HG03342 (cell line): Measurements from ENCODE around the gene RNF4.
"Not testable (repeated sequence)": the region's sequence is repeated elsewhere in the genome, so short reads cannot be mapped to it uniquely, and the experiment has no call there.

Experiments
- ATAC-seq: cut with Tn5 transposase; IDR thresholded peaks from one replicate; pipeline ENCODE4 v1.9.1; 2021; ENCODE audit warnings: mild to moderate bottlenecking, moderate library complexity; ENCODE audit not compliant: unreplicated experiment

Gene RNF4

GRCh38 chr4:2468456-2469191 lies at the start of gene RNF4:
Gene RNF4, plus strand, starts transcription at chr4:2469106. Its CDS starts 21,388 bp downstream, at chr4:2490494.
- ATAC-seq, result peak; percentile 79

GRCh38 chr4:2419814-2420213 lies 49.1 kb upstream of the RNF4 start:
- ATAC-seq, result no peak

- ATAC-seq, result no peak
Measured at GRCh38 chr4:2421928-2422327, 47.0 kb upstream of the RNF4 start.

GRCh38 chr4:2423066-2423465 lies 45.8 kb upstream of the RNF4 start:
- ATAC-seq, result no peak

- ATAC-seq, result no peak
Measured at GRCh38 chr4:2423695-2424094, 45.2 kb upstream of the RNF4 start.

GRCh38 chr4:2424581-2424980 lies 44.3 kb upstream of the RNF4 start:
- ATAC-seq, result no peak

- no peak for ATAC-seq
Measured at GRCh38 chr4:2425386-2426068, 43.4 kb upstream of the RNF4 start.

GRCh38 chr4:2426069-2426397 lies 42.9 kb upstream of the RNF4 start:
- no peak for ATAC-seq

GRCh38 chr4:2426711-2427275 lies 42.1 kb upstream of the RNF4 start:
- no peak for ATAC-seq

- ATAC-seq, result no peak
Measured at GRCh38 chr4:2427383-2428334, 41.2 kb upstream of the RNF4 start.

- ATAC-seq, result no peak
Measured at GRCh38 chr4:2428496-2429213, 40.3 kb upstream of the RNF4 start.

GRCh38 chr4:2429945-2430757 lies 38.8 kb upstream of the RNF4 start:
- ATAC-seq, result not testable (repeated sequence)

GRCh38 chr4:2432004-2432403 lies 36.9 kb upstream of the RNF4 start:
- ATAC-seq, result no peak

GRCh38 chr4:2432991-2433530 lies 35.8 kb upstream of the RNF4 start:
- no peak for ATAC-seq

GRCh38 chr4:2433609-2434350 lies 35.1 kb upstream of the RNF4 start:
- no peak for ATAC-seq

GRCh38 chr4:2434420-2434819 lies 34.5 kb upstream of the RNF4 start:
- no peak for ATAC-seq

- ATAC-seq, result no peak
Measured at GRCh38 chr4:2436301-2436700, 32.6 kb upstream of the RNF4 start.

GRCh38 chr4:2436761-2437474 lies 32.0 kb upstream of the RNF4 start:
- no peak for ATAC-seq
